ENCODE measurements around the gene SEPTIN6. TPM values are rescaled to one million over a fixed set of nuclear protein-coding genes. Genes with fewer than 3 reads are reported as not detected.
"Not testable (repeated sequence)": the region's sequence is repeated elsewhere in the genome, so short reads cannot be mapped to it uniquely, and the experiment has no call there.

The SEPTIN6 gene
- polyA plus RNA-seq, 4 donors = 55.7 to 63.4 (median 60.2) TPM

GRCh38 chrX:119692191-119693039 is 553 bp downstream of the SEPTIN6 start:
- no peak for DNase-seq (ENCODE audit: low read depth in 4 of 4, low spot score in 3 of 4)

- DNase-seq (ENCODE audit: low read depth in 4 of 4, low spot score in 3 of 4) = no peak
These were observed 1.8 kb downstream of the SEPTIN6 start for GRCh38 chrX:119690921-119691716.

- DNase-seq (ENCODE audit: low read depth in 4 of 4, low spot score in 3 of 4) = no peak
These were observed 4.1 kb downstream of the SEPTIN6 start for GRCh38 chrX:119688911-119689321.

GRCh38 chrX:119687661-119688413 is 5.1 kb downstream of the SEPTIN6 start:
- no peak for DNase-seq (ENCODE audit: low read depth in 4 of 4, low spot score in 3 of 4)

GRCh38 chrX:119686087-119686691 is 6.8 kb downstream of the SEPTIN6 start:
- no peak for DNase-seq (ENCODE audit: low read depth in 4 of 4, low spot score in 3 of 4)

- no peak for DNase-seq (ENCODE audit: low read depth in 4 of 4, low spot score in 3 of 4)
These were observed 7.5 kb downstream of the SEPTIN6 start for GRCh38 chrX:119685225-119686066.

GRCh38 chrX:119684916-119685224 is 8.1 kb downstream of the SEPTIN6 start:
- no peak for DNase-seq (ENCODE audit: low read depth in 4 of 4, low spot score in 3 of 4)

GRCh38 chrX:119684312-119684711 is 8.7 kb downstream of the SEPTIN6 start:
- not testable (repeated sequence) for DNase-seq (ENCODE audit: low read depth in 4 of 4, low spot score in 3 of 4)

GRCh38 chrX:119682019-119682989 is 10.7 kb downstream of the SEPTIN6 start:
- no peak for DNase-seq (ENCODE audit: low read depth in 4 of 4, low spot score in 3 of 4)

GRCh38 chrX:119677654-119677981 is 15.3 kb downstream of the SEPTIN6 start:
- no peak for DNase-seq (ENCODE audit: low read depth in 4 of 4, low spot score in 3 of 4)

GRCh38 chrX:119676949-119677653 is 15.9 kb downstream of the SEPTIN6 start:
- no peak for DNase-seq (ENCODE audit: low read depth in 4 of 4, low spot score in 3 of 4)

- no peak for DNase-seq (ENCODE audit: low read depth in 4 of 4, low spot score in 3 of 4)
These were observed 19.6 kb downstream of the SEPTIN6 start for GRCh38 chrX:119673336-119673735.

- no peak for DNase-seq (ENCODE audit: low read depth in 4 of 4, low spot score in 3 of 4)
These were observed 20.5 kb downstream of the SEPTIN6 start for GRCh38 chrX:119672426-119672825.

- DNase-seq (ENCODE audit: low read depth in 4 of 4, low spot score in 3 of 4) = no peak
These were observed 23.4 kb downstream of the SEPTIN6 start for GRCh38 chrX:119669424-119670037.

GRCh38 chrX:119667111-119667878 is 25.7 kb downstream of the SEPTIN6 start:
- no peak for DNase-seq (ENCODE audit: low read depth in 4 of 4, low spot score in 3 of 4)

- DNase-seq (ENCODE audit: low read depth in 4 of 4, low spot score in 3 of 4) = not testable (repeated sequence)
These were observed 28.1 kb downstream of the SEPTIN6 start for GRCh38 chrX:119664877-119665276.

- no peak for DNase-seq (ENCODE audit: low read depth in 4 of 4, low spot score in 3 of 4)
These were observed 31.5 kb downstream of the SEPTIN6 start for GRCh38 chrX:119661486-119661885.

Data from right renal pelvis (tissue), 4 donors.